ENCODE results near the gene CDK14. TPM values are rescaled to one million over a fixed set of nuclear protein-coding genes. Genes with fewer than 3 reads are reported as not detected.

CDK14 gene
- total RNA-seq, 2 experiments from 2014 or later = not detected

DNA sequence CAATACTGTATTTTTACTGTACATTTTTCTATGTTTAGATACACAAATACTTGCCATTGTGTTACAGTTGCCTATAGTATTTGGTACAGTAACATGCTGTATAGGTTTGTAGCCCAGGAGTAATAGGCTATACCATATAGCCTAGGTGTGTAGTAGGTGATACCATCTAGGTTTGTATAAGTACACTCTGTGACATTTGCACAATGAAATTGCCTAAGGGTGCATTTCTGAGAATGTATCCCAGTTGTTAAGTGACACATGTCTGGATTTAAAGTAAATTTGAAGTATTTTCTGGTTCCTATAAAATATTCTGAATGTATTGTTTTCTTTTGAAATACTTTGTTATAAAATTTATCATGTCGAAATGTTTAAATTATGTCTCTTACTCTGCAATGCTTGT lies 7.2 kb downstream of the CDK14 start:
- Mint-ChIP-seq H3K27ac (no peak overlapping the region), H3K9me3 (no peaks in the 10 kb centered on the region)

DNA sequence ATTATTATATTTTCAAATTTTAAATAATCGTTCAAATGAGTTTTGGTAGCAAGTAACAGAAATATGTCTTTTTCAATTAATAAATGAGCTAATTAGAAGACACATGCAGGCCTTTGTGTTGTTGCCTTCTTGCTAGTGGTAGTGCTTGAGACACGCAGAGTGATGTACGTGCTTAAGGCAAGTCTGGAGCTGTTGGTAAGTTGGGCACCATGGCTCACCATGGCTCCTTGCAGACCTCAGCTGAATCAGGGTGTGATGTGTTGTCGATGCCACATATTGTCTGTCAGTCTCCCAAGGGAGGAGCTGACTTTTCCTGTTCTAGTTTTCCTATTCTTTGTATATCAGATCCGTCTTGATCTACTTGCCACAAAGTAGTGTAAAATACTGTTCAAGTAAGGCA lies 8.3 kb downstream of the CDK14 start:
- H3K27ac Mint-ChIP-seq = no peak overlapping the region
- no peaks in the 10 kb centered on the region for H3K4me1 Mint-ChIP-seq
- no peak for DNase-seq
- ChIA-PET CTCF (no interaction called here), POLR2A (no interaction called here)
- no peaks in the 10 kb centered on the region for H3K36me3 Mint-ChIP-seq (ENCODE audit: low read depth)
- no peaks in the 10 kb centered on the region for H3K9me3 Mint-ChIP-seq
- peaks cover 4% of the 10 kb centered on the region for H3K27me3 Mint-ChIP-seq
- H3K4me3 Mint-ChIP-seq = no peak overlapping the region

More for the DNA sequence above, 7.2 kb downstream of the CDK14 start:
- no peak for DNase-seq
- H3K4me1 Mint-ChIP-seq = no peaks in the 10 kb centered on the region
- H3K4me3 Mint-ChIP-seq = no peak overlapping the region
- ChIA-PET POLR2A (no interaction called here), CTCF (no interaction called here)
- H3K27me3 Mint-ChIP-seq = peaks cover 11% of the 10 kb centered on the region
- H3K36me3 Mint-ChIP-seq (ENCODE audit: low read depth) = no peaks in the 10 kb centered on the region

- ChIA-PET POLR2A (no interaction called here), CTCF (no interaction called here)
- no peaks in the 10 kb centered on the region for H3K9me3 Mint-ChIP-seq
- no peak overlapping the region for H3K27ac Mint-ChIP-seq
- no peak for DNase-seq
- H3K4me3 Mint-ChIP-seq = no peak overlapping the region
- H3K27me3 Mint-ChIP-seq = peaks cover 4% of the 10 kb centered on the region
- no peaks in the 10 kb centered on the region for H3K4me1 Mint-ChIP-seq
- no peaks in the 10 kb centered on the region for H3K36me3 Mint-ChIP-seq (ENCODE audit: low read depth)
These were observed 8.9 kb downstream of the CDK14 start for GRCh38 chr7:90605055-90605454.

DNA sequence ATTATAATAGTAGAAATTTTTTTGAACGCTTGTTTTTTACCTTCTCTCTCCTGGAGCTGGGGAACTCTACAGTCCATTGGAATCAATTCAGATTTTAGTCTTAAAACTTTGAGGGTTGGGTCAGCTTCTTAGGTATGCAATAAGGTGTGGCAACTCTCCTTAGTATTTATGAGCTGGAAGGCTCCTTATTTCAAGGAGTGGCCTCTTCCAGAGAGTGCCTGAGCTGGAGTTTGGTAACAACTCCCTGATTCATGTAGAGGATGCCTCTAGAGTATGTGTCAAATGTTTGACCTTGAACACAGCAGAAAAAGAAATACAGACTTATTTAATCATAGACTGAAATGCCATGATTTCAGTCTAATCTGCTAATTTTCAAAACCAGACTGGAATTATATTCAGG lies 11.1 kb downstream of the CDK14 start:
- Mint-ChIP-seq H3K27me3 (no peaks in the 10 kb centered on the region), H3K27ac (no peak overlapping the region), H3K9me3 (no peaks in the 10 kb centered on the region), H3K4me1 (no peaks in the 10 kb centered on the region), H3K4me3 (no peak overlapping the region), H3K36me3 (ENCODE audit: low read depth) (no peaks in the 10 kb centered on the region)
- no peak for DNase-seq
- CTCF ChIA-PET = no interaction called here
- POLR2A ChIA-PET = no interaction called here

GRCh38 chr7:90610105-90610504 lies 14.0 kb downstream of the CDK14 start:
- no peaks in the 10 kb centered on the region for H3K4me1 Mint-ChIP-seq
- no peak overlapping the region for H3K27ac Mint-ChIP-seq
- no peaks in the 10 kb centered on the region for H3K9me3 Mint-ChIP-seq
- no peaks in the 10 kb centered on the region for H3K36me3 Mint-ChIP-seq (ENCODE audit: low read depth)
- POLR2A ChIA-PET = no interaction called here
- no peaks in the 10 kb centered on the region for H3K27me3 Mint-ChIP-seq
- CTCF ChIA-PET = no interaction called here
- DNase-seq = no peak
- no peak overlapping the region for H3K4me3 Mint-ChIP-seq

DNA sequence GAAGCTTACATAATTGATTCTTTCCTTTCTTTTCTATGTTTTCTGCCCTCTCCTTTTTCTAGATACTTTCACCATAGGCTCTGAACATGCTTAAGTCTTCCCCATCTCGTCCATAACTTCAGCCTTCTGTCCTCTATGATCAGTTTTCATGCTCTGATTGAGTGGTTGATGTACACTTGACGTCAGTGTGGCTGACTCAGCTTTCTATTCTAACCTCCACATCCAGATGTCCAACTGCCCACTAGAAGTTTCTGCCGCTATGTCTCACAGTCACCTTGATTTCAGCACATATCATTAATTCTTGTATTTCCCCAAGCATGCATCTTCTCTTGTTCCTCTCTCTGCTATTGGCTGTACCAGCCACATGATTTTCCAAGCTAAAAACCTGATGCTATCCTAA lies 15.0 kb downstream of the CDK14 start:
- Mint-ChIP-seq H3K27ac (no peak overlapping the region), H3K4me1 (no peaks in the 10 kb centered on the region), H3K4me3 (no peak overlapping the region), H3K36me3 (ENCODE audit: low read depth) (no peaks in the 10 kb centered on the region), H3K27me3 (no peaks in the 10 kb centered on the region), H3K9me3 (no peaks in the 10 kb centered on the region)
- no peak for DNase-seq
- ChIA-PET CTCF (interaction anchor here (0.5 kb wide), 1 partner anchor 1580 kb away, joined by 3 read pairs; no protein-coding TSS in a partner anchor), POLR2A (no interaction called here)

DNA sequence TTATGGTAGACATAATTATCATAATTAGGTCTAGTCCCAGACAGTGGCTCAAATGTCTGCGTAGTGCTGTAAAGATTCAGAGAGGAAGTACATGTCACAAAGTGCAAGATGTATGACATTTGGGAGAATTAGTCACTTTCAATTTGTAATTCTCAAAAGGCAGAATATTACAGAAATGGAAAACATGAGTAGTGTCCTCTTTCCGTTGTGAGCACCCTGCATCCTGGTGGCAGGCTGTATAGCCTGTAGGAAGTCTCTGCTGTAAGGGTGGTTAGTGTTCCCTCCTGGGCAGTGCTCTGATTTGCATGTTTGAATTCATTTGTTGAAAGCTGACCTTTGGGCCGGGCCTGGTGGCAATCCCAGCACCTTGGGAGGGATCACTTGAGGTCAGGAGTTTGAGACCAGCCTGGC lies 17.0 kb downstream of the CDK14 start:
- Mint-ChIP-seq H3K27me3 (no peaks in the 10 kb centered on the region), H3K36me3 (ENCODE audit: low read depth) (no peaks in the 10 kb centered on the region), H3K4me3 (no peak overlapping the region), H3K4me1 (no peaks in the 10 kb centered on the region), H3K9me3 (no peaks in the 10 kb centered on the region), H3K27ac (no peak overlapping the region)
- ChIA-PET CTCF (no interaction called here), POLR2A (no interaction called here)
- DNase-seq = no peak

- Mint-ChIP-seq H3K27me3 (no peaks in the 10 kb centered on the region), H3K4me1 (no peaks in the 10 kb centered on the region), H3K4me3 (no peak overlapping the region), H3K27ac (no peak overlapping the region), H3K36me3 (ENCODE audit: low read depth) (no peaks in the 10 kb centered on the region), H3K9me3 (no peaks in the 10 kb centered on the region)
- CTCF ChIA-PET = interaction anchor here (0.6 kb wide), 1 partner anchor 503 kb away, joined by 3 read pairs; no protein-coding TSS in a partner anchor
- no peak for DNase-seq
- POLR2A ChIA-PET = no interaction called here
These were observed 21.3 kb downstream of the CDK14 start for GRCh38 chr7:90617442-90617841.

DNA sequence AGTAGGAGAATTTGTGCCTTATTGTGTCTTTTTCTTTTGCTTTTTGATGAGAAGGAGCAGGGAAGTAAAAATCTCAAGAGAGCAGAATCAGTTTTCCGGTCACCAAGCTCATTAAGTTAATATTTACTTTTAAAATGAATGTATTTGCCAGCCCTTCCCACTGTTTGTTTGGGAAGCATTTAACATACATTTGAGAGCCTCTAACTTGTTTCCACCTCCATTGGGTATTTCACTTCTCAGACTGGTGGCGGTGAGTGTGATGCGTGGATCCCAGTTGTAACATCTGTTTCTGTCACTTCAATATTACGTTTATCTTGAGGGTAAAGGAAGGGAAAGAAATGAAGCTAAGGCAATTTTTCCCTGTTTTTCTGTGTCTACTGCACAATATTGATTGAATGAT lies 22.8 kb downstream of the CDK14 start:
- H3K36me3 Mint-ChIP-seq (ENCODE audit: low read depth) = no peaks in the 10 kb centered on the region
- POLR2A ChIA-PET = no interaction called here
- no peak overlapping the region for H3K4me3 Mint-ChIP-seq
- CTCF ChIA-PET = no interaction called here
- no peaks in the 10 kb centered on the region for H3K4me1 Mint-ChIP-seq
- no peaks in the 10 kb centered on the region for H3K27me3 Mint-ChIP-seq
- no peaks in the 10 kb centered on the region for H3K9me3 Mint-ChIP-seq
- DNase-seq = no peak
- no peak overlapping the region for H3K27ac Mint-ChIP-seq

DNA sequence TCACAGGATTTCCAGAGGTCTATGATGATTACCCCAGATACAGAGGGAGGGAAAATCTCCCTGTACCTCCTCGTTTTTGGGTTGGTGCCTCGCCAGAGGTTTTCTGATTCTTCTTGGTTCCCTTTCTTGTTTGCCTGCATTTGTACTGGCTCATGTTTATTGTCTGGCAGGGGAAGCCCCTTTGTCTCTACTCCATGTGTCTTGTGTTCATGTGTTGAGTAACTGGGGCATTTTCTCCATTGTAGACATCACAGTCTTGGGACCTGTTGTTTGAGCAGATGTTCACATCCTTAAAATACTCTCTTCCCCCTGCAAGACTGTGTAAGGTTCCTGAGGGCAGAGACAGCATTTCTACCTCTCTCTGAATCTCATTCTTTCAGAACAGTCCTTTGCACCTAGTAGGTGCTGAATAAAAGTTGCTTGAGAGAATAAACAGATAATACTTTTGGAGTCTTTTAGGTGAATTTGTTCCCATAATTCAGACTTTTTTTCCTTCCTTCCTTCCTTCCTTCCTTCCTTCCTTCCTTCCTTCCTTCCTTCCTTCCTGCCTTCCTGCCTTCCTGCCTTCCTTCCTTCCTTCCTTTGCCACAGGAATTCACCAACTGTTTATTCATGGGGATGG lies 25.1 kb downstream of the CDK14 start:
- H3K27me3 Mint-ChIP-seq = no peaks in the 10 kb centered on the region
- no peak overlapping the region for H3K4me3 Mint-ChIP-seq
- H3K4me1 Mint-ChIP-seq = no peaks in the 10 kb centered on the region
- H3K36me3 Mint-ChIP-seq (ENCODE audit: low read depth) = no peaks in the 10 kb centered on the region
- no peaks in the 10 kb centered on the region for H3K9me3 Mint-ChIP-seq
- H3K27ac Mint-ChIP-seq = no peak overlapping the region
- ChIA-PET CTCF (no interaction called here), POLR2A (no interaction called here)
- no peak for DNase-seq

GRCh38 chr7:90621747-90622140 lies 25.6 kb downstream of the CDK14 start:
- no peak for DNase-seq
- Mint-ChIP-seq H3K9me3 (no peaks in the 10 kb centered on the region), H3K36me3 (ENCODE audit: low read depth) (no peaks in the 10 kb centered on the region), H3K4me1 (no peaks in the 10 kb centered on the region), H3K27ac (no peak overlapping the region), H3K4me3 (no peak overlapping the region), H3K27me3 (no peaks in the 10 kb centered on the region)
- CTCF ChIA-PET = no interaction called here
- POLR2A ChIA-PET = no interaction called here

GRCh38 chr7:90622670-90623069 lies 26.5 kb downstream of the CDK14 start:
- POLR2A ChIA-PET = no interaction called here
- CTCF ChIA-PET = interaction anchor here (0.6 kb wide), 1 partner anchor 317 kb away, joined by 3 read pairs; no protein-coding TSS in a partner anchor
- Mint-ChIP-seq H3K4me3 (no peak overlapping the region), H3K27ac (no peak overlapping the region), H3K4me1 (no peaks in the 10 kb centered on the region), H3K36me3 (ENCODE audit: low read depth) (no peaks in the 10 kb centered on the region), H3K27me3 (no peaks in the 10 kb centered on the region), H3K9me3 (no peaks in the 10 kb centered on the region)
- no peak for DNase-seq

DNA sequence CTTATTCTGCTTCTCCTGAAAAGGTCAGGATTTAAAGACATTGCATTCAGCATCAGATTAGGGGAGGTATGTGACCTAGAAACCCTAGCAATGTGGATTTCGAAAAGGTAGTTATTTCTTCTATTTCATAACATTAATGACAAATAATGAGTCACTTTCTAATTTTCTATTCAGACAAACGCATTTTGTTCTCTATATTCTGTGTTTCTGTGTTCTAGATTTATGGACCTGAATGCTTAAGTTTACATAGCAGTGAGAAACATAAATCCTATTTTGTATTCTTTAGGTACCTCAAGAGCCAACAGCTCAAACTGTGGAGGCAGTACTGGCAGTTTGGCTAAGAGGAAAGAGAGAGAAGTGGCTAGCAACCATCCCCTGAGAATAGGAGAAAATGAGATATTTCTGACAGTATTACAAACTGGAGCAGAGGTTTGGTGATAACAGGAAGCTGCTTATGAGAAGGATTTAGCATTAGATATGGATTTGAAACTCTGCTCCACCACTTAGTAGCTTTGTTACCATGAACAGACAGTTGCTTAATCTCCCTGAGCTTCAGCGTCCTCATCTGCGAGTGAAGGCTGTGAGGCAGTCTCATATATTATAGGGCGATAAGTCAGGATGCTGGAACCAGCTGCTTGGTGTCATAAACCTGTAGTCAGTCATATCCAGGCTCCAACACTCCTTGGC lies 28.2 kb downstream of the CDK14 start:
- ChIA-PET CTCF (no interaction called here), POLR2A (no interaction called here)
- Mint-ChIP-seq H3K27me3 (no peaks in the 10 kb centered on the region), H3K36me3 (ENCODE audit: low read depth) (no peaks in the 10 kb centered on the region), H3K4me1 (no peaks in the 10 kb centered on the region), H3K4me3 (no peak overlapping the region), H3K9me3 (no peaks in the 10 kb centered on the region), H3K27ac (no peak overlapping the region)
- DNase-seq = no peak

DNA sequence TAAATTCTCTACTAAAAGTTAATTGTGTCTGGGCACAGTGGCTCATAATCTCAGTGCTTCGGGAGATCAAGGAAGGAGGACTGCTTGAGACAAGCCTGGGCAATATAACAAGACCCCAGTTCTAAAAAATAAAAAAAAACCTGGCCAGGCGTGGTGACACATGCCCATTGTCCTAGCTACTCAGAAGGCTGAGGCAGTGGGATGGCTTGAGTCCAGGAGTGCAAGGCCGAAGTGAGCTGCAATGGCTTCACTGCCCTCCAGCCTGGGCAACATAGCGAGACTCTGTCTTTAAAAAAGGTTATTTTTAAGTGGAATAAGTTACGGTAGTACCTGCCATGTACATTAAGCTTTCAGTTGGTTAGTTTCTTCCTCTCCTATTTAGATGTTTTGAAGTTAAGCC lies 28.9 kb downstream of the CDK14 start:
- POLR2A ChIA-PET = no interaction called here

More for the DNA sequence above, 28.9 kb downstream of the CDK14 start:
- H3K9me3 Mint-ChIP-seq = no peaks in the 10 kb centered on the region
- no peaks in the 10 kb centered on the region for H3K27me3 Mint-ChIP-seq
- no peaks in the 10 kb centered on the region for H3K4me1 Mint-ChIP-seq
- no peaks in the 10 kb centered on the region for H3K36me3 Mint-ChIP-seq (ENCODE audit: low read depth)
- no peak overlapping the region for H3K4me3 Mint-ChIP-seq
- H3K27ac Mint-ChIP-seq = no peak overlapping the region
- CTCF ChIA-PET = no interaction called here
- DNase-seq = no peak
